Stimulated activated CD4-positive, alpha-beta T cell treated with anti-CD3 and anti-CD28 coated beads, Interleukin-2, amount 100 ng/mL, for 24 hours (primary cell): ENCODE results near the gene RETREG2.

Experiments
- DNase-seq, 2 donors: peaks; one replicate each; pipeline ENCODE4 v3.0.0-alpha.2; 2020

Gene RETREG2, protein sequence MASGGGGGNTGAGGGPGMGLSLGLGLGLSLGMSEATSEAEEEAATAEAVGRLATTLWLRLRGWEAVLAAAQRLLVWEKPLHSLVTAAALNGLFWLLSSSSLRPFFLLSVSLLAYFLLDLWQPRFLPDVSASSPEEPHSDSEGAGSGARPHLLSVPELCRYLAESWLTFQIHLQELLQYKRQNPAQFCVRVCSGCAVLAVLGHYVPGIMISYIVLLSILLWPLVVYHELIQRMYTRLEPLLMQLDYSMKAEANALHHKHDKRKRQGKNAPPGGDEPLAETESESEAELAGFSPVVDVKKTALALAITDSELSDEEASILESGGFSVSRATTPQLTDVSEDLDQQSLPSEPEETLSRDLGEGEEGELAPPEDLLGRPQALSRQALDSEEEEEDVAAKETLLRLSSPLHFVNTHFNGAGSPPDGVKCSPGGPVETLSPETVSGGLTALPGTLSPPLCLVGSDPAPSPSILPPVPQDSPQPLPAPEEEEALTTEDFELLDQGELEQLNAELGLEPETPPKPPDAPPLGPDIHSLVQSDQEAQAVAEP

GRCh38 chr2:219177552-219178376 is at the start of gene RETREG2:
Gene RETREG2, plus strand, starts transcription at chr2:219178275. Its CDS starts 78 bp downstream, at chr2:219178353.
- peak; percentile 77 to 79 for DNase-seq

DNA sequence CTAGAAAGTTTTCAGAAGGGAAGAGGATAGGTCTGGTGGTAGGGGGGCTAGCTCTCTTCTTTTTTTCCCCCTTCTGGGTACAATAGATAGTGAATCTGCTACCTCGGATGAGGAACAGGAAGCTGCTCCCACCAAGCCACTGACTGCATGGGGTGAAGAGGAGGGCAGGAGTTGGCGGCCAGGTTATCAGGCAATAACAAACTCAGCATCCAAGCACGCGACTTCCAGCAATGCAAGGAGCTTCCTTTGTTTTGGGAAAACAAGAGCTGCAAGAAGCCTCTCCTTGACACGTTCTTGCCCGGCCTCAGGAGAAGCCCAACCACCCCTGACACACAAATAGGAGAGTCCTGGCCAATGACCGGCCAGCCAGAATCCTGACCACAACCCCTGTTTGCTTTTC is 49.7 kb upstream of the RETREG2 start:
- no peak for DNase-seq

DNA sequence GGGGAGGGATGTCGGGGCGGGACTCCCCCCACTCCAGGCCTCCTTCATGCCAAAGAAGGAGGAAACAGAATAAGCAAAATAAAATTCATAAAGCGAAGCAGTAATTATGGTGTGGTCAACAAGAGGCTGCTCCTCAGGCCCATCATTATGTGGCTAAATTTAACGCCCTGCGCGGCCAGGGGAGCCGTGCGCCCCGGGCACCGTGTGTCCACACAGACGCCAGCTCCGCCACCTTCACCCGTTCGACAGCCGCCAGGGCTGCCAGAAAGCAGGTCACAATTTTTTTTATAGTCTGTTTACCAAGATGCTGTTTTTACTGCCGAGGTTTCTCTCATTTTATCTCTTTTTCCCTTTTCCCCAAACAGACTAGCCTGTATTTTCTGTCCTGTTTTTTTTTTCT is 48.5 kb upstream of the RETREG2 start:
- DNase-seq: no peak

GRCh38 chr2:219131327-219131726 is 46.7 kb upstream of the RETREG2 start:
- no peak for DNase-seq

- DNase-seq: no peak
Observed at GRCh38 chr2:219131744-219132143, 46.3 kb upstream of the RETREG2 start.

- DNase-seq: no peak
Observed at GRCh38 chr2:219133976-219134375, 44.1 kb upstream of the RETREG2 start.

- no peak for DNase-seq
Observed at GRCh38 chr2:219140722-219141121, 37.4 kb upstream of the RETREG2 start.

- DNase-seq: no peak
Observed at GRCh38 chr2:219142329-219142728, 35.7 kb upstream of the RETREG2 start.

- DNase-seq: no peak
Observed at GRCh38 chr2:219149667-219150066, 28.4 kb upstream of the RETREG2 start.

GRCh38 chr2:219155054-219155644 is 22.9 kb upstream of the RETREG2 start:
- peak in 1 of 2 donors; percentile 44 for DNase-seq

DNA sequence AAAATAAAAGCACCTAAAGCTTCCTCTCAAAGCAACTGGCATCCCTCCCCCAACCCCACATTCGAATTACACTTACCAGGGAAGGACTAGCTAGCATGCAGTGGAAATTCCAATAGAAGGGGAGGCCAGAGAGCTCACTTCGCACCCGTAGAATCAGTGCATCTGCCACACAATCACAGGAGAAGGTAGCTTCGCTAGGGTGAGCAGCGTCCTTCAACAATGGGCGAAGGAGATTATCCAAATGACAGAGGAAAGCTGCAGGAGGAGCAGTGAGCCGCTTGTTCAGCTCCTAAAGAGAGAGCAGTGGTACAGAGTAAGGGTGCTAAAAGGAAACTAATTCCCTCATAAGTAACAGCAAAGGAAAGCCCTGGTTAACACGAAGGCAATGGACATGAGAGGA is 20.7 kb upstream of the RETREG2 start:
- DNase-seq: no peak

DNA sequence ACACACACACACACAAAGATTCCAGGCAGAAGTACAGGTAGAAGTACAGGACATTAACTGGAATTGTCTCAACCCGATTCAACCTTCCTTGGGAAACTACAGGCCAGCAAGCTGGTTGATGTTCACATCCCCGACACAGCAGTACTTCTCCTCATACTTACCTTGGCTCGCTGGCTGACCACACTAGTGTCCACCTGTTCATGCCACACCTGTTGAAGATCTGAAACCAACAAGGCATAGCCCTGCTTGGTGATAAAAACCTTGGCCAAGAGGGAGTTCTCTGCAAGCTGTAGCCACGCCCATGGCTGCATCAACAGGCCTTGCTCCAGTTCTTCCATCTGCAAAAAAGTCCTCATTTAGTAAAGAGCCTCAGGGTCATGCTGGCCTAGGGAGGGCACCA is 20.1 kb upstream of the RETREG2 start:
- no peak for DNase-seq

DNA sequence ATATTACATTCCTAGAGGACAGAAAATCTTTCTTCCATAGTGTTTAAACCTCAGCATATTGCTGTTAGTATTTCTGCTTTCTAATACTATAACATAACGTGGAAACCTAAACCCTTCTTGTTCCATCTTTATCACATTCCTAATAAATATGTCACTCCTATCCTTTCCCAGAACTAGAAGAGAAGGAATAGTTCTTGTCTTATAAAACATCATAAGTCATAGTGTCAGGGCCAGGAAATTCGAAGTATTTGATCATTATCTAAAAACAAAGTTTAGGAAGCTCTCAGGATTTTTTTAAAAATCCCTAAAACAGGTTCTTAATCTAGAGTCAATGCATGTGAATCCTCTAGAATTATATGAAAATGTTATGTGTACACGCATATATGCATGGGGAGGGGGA is 19.5 kb upstream of the RETREG2 start:
- no peak for DNase-seq

DNA sequence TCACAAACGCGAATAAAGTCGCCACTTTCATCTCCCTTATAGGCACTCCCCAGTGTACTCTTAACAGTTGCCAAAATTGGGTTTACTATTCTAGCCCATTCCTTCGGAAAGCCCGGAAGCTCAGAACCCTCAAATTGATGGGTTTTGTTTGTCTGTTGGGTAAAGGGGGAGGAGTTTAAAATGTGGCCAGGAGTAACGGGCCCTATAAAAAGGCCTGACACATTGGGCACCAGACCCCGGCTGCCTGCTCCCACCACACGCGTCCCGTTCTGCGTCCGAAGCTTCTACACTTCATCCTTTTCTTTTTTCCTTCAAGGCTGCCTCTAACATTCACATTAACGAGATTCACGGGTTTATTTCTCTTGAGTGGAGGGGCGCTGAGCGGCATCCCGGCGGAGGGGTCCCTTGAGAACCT is 18.3 kb upstream of the RETREG2 start:
- no peak for DNase-seq

- DNase-seq: peak; percentile 95 to 98
Observed at GRCh38 chr2:219160186-219161017, 17.7 kb upstream of the RETREG2 start, which contains the start of gene NHEJ1. Gene NHEJ1, minus strand, starts transcription at chr2:219160815. Its CDS starts 2,453 bp downstream, at chr2:219158362.

- no peak for DNase-seq
Observed at GRCh38 chr2:219161097-219161496, 17.0 kb upstream of the RETREG2 start.

DNA sequence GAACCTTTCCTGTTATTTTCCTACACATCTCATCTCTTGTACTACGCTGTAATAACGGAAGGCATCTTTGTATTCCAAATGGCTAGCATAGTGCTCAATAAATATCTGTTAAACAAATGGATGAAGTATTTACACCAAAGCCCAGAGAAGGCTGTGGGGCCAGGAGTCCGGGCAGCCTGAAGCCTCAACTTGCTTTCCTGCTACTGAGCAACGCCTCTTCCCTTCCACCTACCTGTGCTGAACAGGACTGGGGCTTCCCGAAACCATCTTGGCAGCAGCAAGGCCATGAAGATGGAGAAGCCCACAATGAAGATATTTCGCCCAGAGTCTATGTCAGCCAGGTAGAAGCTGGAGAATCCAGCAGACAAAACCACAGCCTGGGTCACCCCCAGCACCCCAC is 14.9 kb upstream of the RETREG2 start:
- DNase-seq: no peak

DNA sequence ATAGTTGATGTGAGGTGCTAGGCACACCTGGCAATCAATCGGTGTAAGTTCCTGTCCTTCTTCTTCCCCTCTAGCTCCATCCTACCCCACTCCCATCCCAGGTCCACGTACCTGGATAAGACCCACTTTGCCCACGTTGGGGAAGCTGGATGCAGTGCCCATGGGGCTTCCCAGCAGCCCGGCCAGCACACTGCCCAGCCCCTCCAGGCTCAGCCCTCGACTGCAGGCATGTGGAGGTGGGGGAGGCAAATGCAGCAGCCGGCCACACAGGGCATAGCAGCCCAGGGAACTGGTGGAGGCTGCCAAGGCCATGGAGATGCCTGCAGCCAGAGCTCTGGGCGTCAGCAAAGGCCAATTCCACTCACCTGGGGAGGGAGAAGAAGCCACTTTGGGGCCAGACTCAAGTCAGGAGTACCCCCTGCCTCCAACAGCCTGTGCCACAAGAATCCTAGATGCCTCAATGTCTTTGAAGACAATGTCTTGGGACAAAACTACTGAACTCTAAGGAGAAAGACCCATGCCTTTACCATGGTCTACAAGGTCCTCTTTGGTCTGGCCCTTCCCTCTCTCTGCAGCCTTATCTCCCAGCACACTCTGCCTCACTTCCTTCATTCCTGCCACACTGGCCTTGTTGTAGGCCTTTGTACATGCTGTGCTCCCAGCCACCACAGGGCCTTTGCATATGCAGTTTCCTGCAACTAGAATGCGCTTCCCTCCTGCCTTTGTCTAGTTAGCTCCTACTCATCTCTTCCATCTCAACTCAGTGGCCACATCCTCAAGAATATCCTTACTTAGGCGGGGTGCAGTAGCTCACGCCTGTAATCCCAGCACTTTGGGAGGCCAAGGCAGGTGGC is 12.8 kb upstream of the RETREG2 start:
- DNase-seq: no peak

DNA sequence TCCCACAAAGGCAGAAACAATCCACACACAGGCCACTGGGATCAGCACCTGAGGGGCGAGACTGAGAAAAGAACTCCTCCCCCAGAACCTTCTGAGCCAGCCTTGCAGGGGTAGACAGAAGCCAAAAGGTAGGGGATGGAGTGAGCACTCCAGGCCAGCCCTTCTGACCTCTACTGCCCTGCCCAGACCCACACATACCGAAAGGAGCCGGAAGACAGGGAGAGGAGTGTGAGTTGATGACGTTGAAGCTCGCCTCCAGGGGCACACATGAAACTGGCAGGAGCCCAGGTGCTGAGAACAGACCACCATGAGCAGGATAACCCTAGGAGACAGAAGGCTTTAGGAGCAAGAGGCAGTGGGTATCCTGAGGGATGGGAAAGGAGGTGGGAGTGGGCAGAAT is 10.1 kb upstream of the RETREG2 start:
- DNase-seq: no peak

DNA sequence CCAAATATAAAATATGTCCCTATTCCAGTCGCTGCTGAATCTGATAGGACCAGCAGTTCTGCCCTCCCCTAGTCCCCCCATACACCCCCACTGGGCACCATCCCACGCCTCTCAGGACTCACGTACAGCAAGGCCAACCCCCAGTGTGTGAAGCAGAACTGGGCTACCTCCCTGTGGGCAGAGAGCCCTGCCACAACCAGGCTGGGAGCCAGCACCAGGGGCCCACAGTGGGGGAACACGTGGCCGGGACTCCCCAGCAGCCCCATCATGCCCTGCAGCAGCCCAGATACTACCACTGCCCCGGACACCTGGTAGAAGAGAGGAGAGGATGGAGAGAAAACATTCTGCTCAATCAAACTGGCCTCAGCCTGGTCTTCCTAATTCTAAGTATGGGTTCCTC is 9.5 kb upstream of the RETREG2 start:
- no peak for DNase-seq

DNA sequence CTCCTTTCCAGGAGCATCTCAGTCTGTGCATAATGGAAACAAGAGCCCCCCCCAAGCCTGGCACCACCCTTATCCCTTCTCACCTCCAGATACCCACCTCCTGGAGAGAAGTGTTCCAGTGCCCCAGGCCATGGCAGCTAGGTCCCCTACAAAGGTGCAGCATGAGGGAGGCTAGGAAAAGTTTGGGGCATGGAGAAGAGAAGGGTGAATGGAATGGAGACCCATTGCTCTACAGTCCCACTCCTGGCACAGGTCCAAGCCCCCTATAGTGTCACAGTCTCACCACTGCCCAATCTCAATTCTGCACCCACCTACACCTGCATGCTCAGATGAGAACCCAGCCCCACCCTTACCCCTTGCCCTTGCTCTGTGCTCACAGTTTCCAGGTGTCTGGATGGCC is 9.1 kb upstream of the RETREG2 start:
- no peak for DNase-seq
